ENCODE measurements around the gene TMEM9. TPM values are rescaled to one million over a fixed set of nuclear protein-coding genes. Genes with fewer than 3 reads are reported as not detected.

The TMEM9 gene
- total RNA-seq: 85.1 and 126 TPM in 2 replicates

GRCh38 chr1:201154389-201155165 is at the start of gene TMEM9:
Gene TMEM9, minus strand, starts transcription at chr1:201154474. Its CDS starts 551 bp downstream, at chr1:201153923.
- no peak for TF ChIP-seq CTCF (conservative IDR thresholded peaks at IDR 0.05; ENCODE audit: low read depth, low read length)
- H3K4me3 ChIP-seq (ENCODE audit: low read depth, low read length): peak within 1 kb of the TSS; percentile 78
- DNase-seq (ENCODE audit: low read depth): no peak

GRCh38 chr1:201198598-201198997 is 44.3 kb upstream of the TMEM9 start:
- TF ChIP-seq CTCF (conservative IDR thresholded peaks at IDR 0.05; ENCODE audit: low read depth, low read length): no peak
- no peak overlapping the region for H3K4me3 ChIP-seq (ENCODE audit: low read depth, low read length)

GRCh38 chr1:201194046-201194445 is 39.8 kb upstream of the TMEM9 start:
- TF ChIP-seq CTCF (conservative IDR thresholded peaks at IDR 0.05; ENCODE audit: low read depth, low read length): no peak
- no peak overlapping the region for H3K4me3 ChIP-seq (ENCODE audit: low read depth, low read length)
- no peak for DNase-seq (ENCODE audit: low read depth)

More at GRCh38 chr1:201198598-201198997, 44.3 kb upstream of the TMEM9 start:
- no peak for DNase-seq (ENCODE audit: low read depth)

GRCh38 chr1:201192261-201192788 is 38.1 kb upstream of the TMEM9 start:
- no peak overlapping the region for H3K4me3 ChIP-seq (ENCODE audit: low read depth, low read length)
- no peak for TF ChIP-seq CTCF (conservative IDR thresholded peaks at IDR 0.05; ENCODE audit: low read depth, low read length)
- no peak for DNase-seq (ENCODE audit: low read depth)

GRCh38 chr1:201191653-201192260 is 37.5 kb upstream of the TMEM9 start:
- peak overlapping the region; percentile 28 for H3K4me3 ChIP-seq (ENCODE audit: low read depth, low read length)
- no peak for TF ChIP-seq CTCF (conservative IDR thresholded peaks at IDR 0.05; ENCODE audit: low read depth, low read length)
- peak; percentile 74 for DNase-seq (ENCODE audit: low read depth)

GRCh38 chr1:201190624-201191051 is 36.4 kb upstream of the TMEM9 start, which contains the start of gene IGFN1:
Gene IGFN1, plus strand, starts transcription at chr1:201190824. Its CDS starts 2,470 bp downstream, at chr1:201193294.
- peak within 1 kb of the TSS; percentile 28 for H3K4me3 ChIP-seq (ENCODE audit: low read depth, low read length)
- TF ChIP-seq CTCF (conservative IDR thresholded peaks at IDR 0.05; ENCODE audit: low read depth, low read length): no peak
- no peak for DNase-seq (ENCODE audit: low read depth)
